ENCODE results near the gene BOLA1.
"Not testable (repeated sequence)": the region's sequence is repeated elsewhere in the genome, so short reads cannot be mapped to it uniquely, and the experiment has no call there.

Gene BOLA1

GRCh38 chr1:149932474-149932873, 33.1 kb downstream of the BOLA1 start:
- no peak for DNase-seq

GRCh38 chr1:149933208-149933607, 33.8 kb downstream of the BOLA1 start:
- no peak for DNase-seq

GRCh38 chr1:149934356-149934755, 35.0 kb downstream of the BOLA1 start:
- DNase-seq, result no peak

- DNase-seq, result no peak
Observed at GRCh38 chr1:149936170-149936991, 37.0 kb downstream of the BOLA1 start, which contains the start of gene MTMR11. TSS of gene MTMR11 (minus strand) at chr1:149936879. CDS start at chr1:149936647, 232 bp downstream.

GRCh38 chr1:149936992-149937705, 37.8 kb downstream of the BOLA1 start:
- no peak for DNase-seq

GRCh38 chr1:149937759-149938158, 38.4 kb downstream of the BOLA1 start:
- DNase-seq, result no peak

- DNase-seq, result not testable (repeated sequence)
Observed at GRCh38 chr1:149938668-149939003, 39.3 kb downstream of the BOLA1 start.

GRCh38 chr1:149940427-149940826, 41.1 kb downstream of the BOLA1 start:
- DNase-seq, result no peak

GRCh38 chr1:149942207-149942606, 42.8 kb downstream of the BOLA1 start:
- no peak for DNase-seq

- no peak for DNase-seq
Observed at GRCh38 chr1:149942885-149943284, 43.5 kb downstream of the BOLA1 start.

GRCh38 chr1:149945206-149945605, 45.8 kb downstream of the BOLA1 start:
- DNase-seq, result no peak

- no peak for DNase-seq
Observed at GRCh38 chr1:149949911-149950310, 50.5 kb downstream of the BOLA1 start.

All from AML-193 (cell line).